HG02973 (cell line): ENCODE results near the gene GOSR2.
A peak's percentile ranks its signal among the peaks of the same experiment; 100 is the strongest.
"Not testable (repeated sequence)": the region's sequence is repeated elsewhere in the genome, so short reads cannot be mapped to it uniquely, and the experiment has no call there.

Experiments
- ATAC-seq: cut with Tn5 transposase; IDR thresholded peaks from one replicate; pipeline ENCODE4 v1.9.1; 2021; ENCODE audit warnings: moderate library complexity; ENCODE audit not compliant: unreplicated experiment

The GOSR2 gene

GRCh38 chr17:46928467-46929261 is 5.7 kb downstream of the GOSR2 start:
- ATAC-seq: no peak

- ATAC-seq: no peak
Measured at GRCh38 chr17:46929413-46929812, 6.5 kb downstream of the GOSR2 start.

GRCh38 chr17:46930051-46930450 is 7.1 kb downstream of the GOSR2 start:
- ATAC-seq: no peak

GRCh38 chr17:46931596-46931995 is 8.6 kb downstream of the GOSR2 start:
- no peak for ATAC-seq

- no peak for ATAC-seq
Measured at GRCh38 chr17:46935658-46936266, 12.8 kb downstream of the GOSR2 start.

GRCh38 chr17:46940692-46941404 is 17.9 kb downstream of the GOSR2 start:
- peak; percentile 53 for ATAC-seq

- ATAC-seq: no peak
Measured at GRCh38 chr17:46942441-46943217, 19.7 kb downstream of the GOSR2 start.

- ATAC-seq: no peak
Measured at GRCh38 chr17:46943218-46943500, 20.2 kb downstream of the GOSR2 start.

GRCh38 chr17:46943501-46944393 is 20.8 kb downstream of the GOSR2 start:
- no peak for ATAC-seq

GRCh38 chr17:46944931-46945330 is 22.0 kb downstream of the GOSR2 start:
- ATAC-seq: no peak

GRCh38 chr17:46947216-46947615 is 24.3 kb downstream of the GOSR2 start:
- no peak for ATAC-seq

GRCh38 chr17:46948544-46948943 is 25.6 kb downstream of the GOSR2 start:
- ATAC-seq: no peak

- ATAC-seq: no peak
Measured at GRCh38 chr17:46949291-46950174, 26.6 kb downstream of the GOSR2 start.

- no peak for ATAC-seq
Measured at GRCh38 chr17:46950342-46950996, 27.5 kb downstream of the GOSR2 start.

GRCh38 chr17:46950997-46951621 is 28.1 kb downstream of the GOSR2 start:
- no peak for ATAC-seq

GRCh38 chr17:46951706-46952105 is 28.7 kb downstream of the GOSR2 start:
- no peak for ATAC-seq

- no peak for ATAC-seq
Measured at GRCh38 chr17:46952115-46952514, 29.2 kb downstream of the GOSR2 start.

- ATAC-seq: not testable (repeated sequence)
Measured at GRCh38 chr17:46953191-46953590, 30.2 kb downstream of the GOSR2 start.
